Testis (tissue), 3 donors: ENCODE results near the gene IFT57. TPM values are rescaled to one million over a fixed set of nuclear protein-coding genes. Genes with fewer than 3 reads are reported as not detected.

Source experiments
- DNase-seq: peaks from one replicate; pipeline ENCODE4 v3.0.0-alpha.2; 2019
- H3K27ac ChIP-seq, 2 donors: fragments of 200-600 bp; sonication (generic); one replicate each; pipeline ENCODE4 v1.5.1; 2019
- H3K27me3 ChIP-seq: fragments of 200-600 bp; sonication (generic); one replicate; pipeline ENCODE4 v1.5.1; 2019
- H3K36me3 ChIP-seq: fragments of 200-600 bp; sonication (generic); one replicate; pipeline ENCODE4 v1.5.1; 2017; ENCODE audit warnings: low read depth; ENCODE audit errors: missing control alignments
- H3K4me1 ChIP-seq: fragments of 200-600 bp; sonication (generic); one replicate; pipeline ENCODE4 v1.5.1; 2019
- H3K4me3 ChIP-seq, 2 donors: fragments of 200-600 bp; sonication (generic); one replicate each; pipeline ENCODE4 v1.5.1; 2017 to 2019
- H3K9me3 ChIP-seq: fragments of 200-600 bp; sonication (generic); one replicate; pipeline ENCODE4 v1.5.1; 2017
- CTCF ChIP-seq, 3 experiments: fragments of 450-650 bp in 2 of 3; fragments of 200-600 bp in 1 of 3; sonication (generic) in 1 of 3; IDR thresholded peaks; one replicate each; pipeline ENCODE4 v1.5.1; 2016 to 2019; ENCODE audit warnings: antibody characterized with exemption in 3 of 3, mild to moderate bottlenecking in 2 of 3, moderate library complexity in 1 of 3
- POLR2A ChIP-seq: fragments of 450-650 bp; IDR thresholded peaks from one replicate; pipeline ENCODE4 v1.6.1; 2017; ENCODE audit warnings: antibody characterized with exemption, mild to moderate bottlenecking, moderate library complexity
- WGBS, 2 donors: methylation state at CpG; one replicate each; pipeline ENCODE4 v1.1.5; 2018; 5-methylcytosine and 5-hydroxymethylcytosine counted together
- intact Hi-C: fragments of 100-400 bp; cut with DNase I; formaldehyde crosslinking; loops from one replicate; pipeline ENCODE4 v1.15.1; 2023; ENCODE audit warnings: low total_unique reads
- polyA plus RNA-seq: library from polyadenylated mRNA; stranded (reverse); fragments of 350-450 nt; fragmentation: Illumina TruSeq; extraction: RNeasy Lipid Tissue Mini Kit (QIAGEN cat#74804); gene quantifications from one replicate; pipeline ENCODE4 v1.2.3, GENCODE V29; 2014; ENCODE audit warnings: low read depth, low replicate concordance; ENCODE audit not compliant: insufficient read depth
- total RNA-seq, 2 donors: library from RNA; depleted of rRNA; stranded (reverse); fragments of >200 nt; gene quantifications; one replicate each; pipeline ENCODE4 v1.2.3, GENCODE V29; 2016

IFT57 gene
- total and polyA plus RNA-seq, 3 donors from 2014 or later, result 112 to 211 (median 185) TPM

GRCh38 chr3:108130236-108130635 is 92.0 kb downstream of the IFT57 start:
- Histone ChIP-seq H3K4me3 (no peak overlapping the region), H3K27ac (no peak overlapping the region), H3K4me1 (no peaks in the 10 kb centered on the region), H3K36me3 (no peaks in the 10 kb centered on the region), H3K27me3 (no peaks in the 10 kb centered on the region), H3K9me3 (no peaks in the 10 kb centered on the region)
- TF ChIP-seq POLR2A (no peak), CTCF (IDR thresholded peaks at IDR 0.05) (no peak)
- WGBS, 2 donors, result 85 to 89% methylated on average over 4 of the region's 4 CpGs
- no peak for DNase-seq
- intact Hi-C loops, result no loop called here

GRCh38 chr3:108127301-108127988 is 94.8 kb downstream of the IFT57 start:
- intact Hi-C loops, result no loop called here
- no peaks in the 10 kb centered on the region for H3K4me1 ChIP-seq
- no peak overlapping the region for H3K27ac ChIP-seq
- DNase-seq, result no peak
- no peaks in the 10 kb centered on the region for H3K36me3 ChIP-seq
- H3K4me3 ChIP-seq, result no peak overlapping the region
- H3K9me3 ChIP-seq, result no peaks in the 10 kb centered on the region
- no peaks in the 10 kb centered on the region for H3K27me3 ChIP-seq
- TF ChIP-seq CTCF (IDR thresholded peaks at IDR 0.05) (no peak), POLR2A (no peak)
- whole genome bisulfite sequencing, 2 donors, result 84 to 85% methylated on average over 9 of the region's 9 CpGs

- no peaks in the 10 kb centered on the region for H3K36me3 ChIP-seq
- intact Hi-C loops, result no loop called here
- no peak overlapping the region for H3K27ac ChIP-seq
- DNase-seq, result no peak
- no peaks in the 10 kb centered on the region for H3K4me1 ChIP-seq
- no peaks in the 10 kb centered on the region for H3K27me3 ChIP-seq
- H3K4me3 ChIP-seq, result no peak overlapping the region
- 81 to 92% methylated on average over 1 of the region's 1 CpG for WGBS, 2 donors
- no peak for TF ChIP-seq POLR2A
- no peak for TF ChIP-seq CTCF (IDR thresholded peaks at IDR 0.05)
- no peaks in the 10 kb centered on the region for H3K9me3 ChIP-seq
Measured at GRCh38 chr3:108126348-108126747, 95.9 kb downstream of the IFT57 start.

GRCh38 chr3:108125550-108126071 is 96.6 kb downstream of the IFT57 start:
- TF ChIP-seq POLR2A (no peak), CTCF (IDR thresholded peaks at IDR 0.05) (no peak)
- no peaks in the 10 kb centered on the region for H3K9me3 ChIP-seq
- DNase-seq, result no peak
- intact Hi-C loops, result no loop called here
- H3K4me3 ChIP-seq, result no peak overlapping the region
- whole genome bisulfite sequencing, 2 donors, result 71 to 76% methylated on average over 6 of the region's 6 CpGs
- no peaks in the 10 kb centered on the region for H3K36me3 ChIP-seq
- no peaks in the 10 kb centered on the region for H3K4me1 ChIP-seq
- H3K27me3 ChIP-seq, result no peaks in the 10 kb centered on the region
- H3K27ac ChIP-seq, result no peak overlapping the region

GRCh38 chr3:108125153-108125543 is 97.1 kb downstream of the IFT57 start:
- WGBS, 2 donors, result 90 to 97% methylated on average over 4 of the region's 4 CpGs

More at GRCh38 chr3:108125153-108125543, 97.1 kb downstream of the IFT57 start:
- Histone ChIP-seq H3K4me3 (no peak overlapping the region), H3K4me1 (no peaks in the 10 kb centered on the region), H3K27me3 (no peaks in the 10 kb centered on the region), H3K9me3 (no peaks in the 10 kb centered on the region), H3K27ac (no peak overlapping the region), H3K36me3 (no peaks in the 10 kb centered on the region)
- TF ChIP-seq POLR2A, result no peak
- TF ChIP-seq CTCF (IDR thresholded peaks at IDR 0.05), result no peak
- no peak for DNase-seq
- intact Hi-C loops, result no loop called here
